Progenitor cell of endocrine pancreas (in vitro differentiated cells): ENCODE measurements around the gene KLF1. TPM values are rescaled to one million over a fixed set of nuclear protein-coding genes. Genes with fewer than 3 reads are reported as not detected.
A peak's percentile ranks its signal among the peaks of the same experiment; 100 is the strongest.

Source experiments
- DNase-seq: peaks from one replicate; pipeline ENCODE4 v3.0.0; 2021; ENCODE audit warnings: low spot score; ENCODE audit not compliant: unreplicated experiment
- H3K27ac Mint-ChIP-seq: 2 replicates; pipeline ENCODE4 v1.8.0; 2021; ENCODE audit warnings: mild to moderate bottlenecking, moderate library complexity, mixed read lengths
- H3K27me3 Mint-ChIP-seq: 2 replicates; pipeline ENCODE4 v1.8.0; 2021; ENCODE audit warnings: mixed read lengths
- H3K36me3 Mint-ChIP-seq: 2 replicates; pipeline ENCODE4 v1.8.0; 2022; ENCODE audit warnings: mixed read lengths; ENCODE audit not compliant: insufficient read depth
- H3K4me1 Mint-ChIP-seq: 2 replicates; pipeline ENCODE4 v1.8.0; 2021; ENCODE audit warnings: low read depth, mixed read lengths
- H3K4me3 Mint-ChIP-seq: 2 replicates; pipeline ENCODE4 v1.8.0; 2021; ENCODE audit warnings: low read depth, mild to moderate bottlenecking, moderate library complexity, mixed read lengths
- H3K9me3 Mint-ChIP-seq: 2 replicates; pipeline ENCODE4 v1.8.0; 2021; ENCODE audit warnings: low read depth, mixed read lengths
- total RNA-seq: library from RNA; stranded (reverse); gene quantifications from 2 replicates; pipeline ENCODE4 v1.2.1, GENCODE V29; 2021
- TF ChIP-seq, protein P1 (sequence below): fragments of 200-600 bp; sonication (generic); IDR thresholded peaks from one replicate; pipeline ENCODE4 v1.5.0; 2021; ENCODE audit warnings: antibody characterized with exemption, mild to moderate bottlenecking; ENCODE audit not compliant: unreplicated experiment

The KLF1 gene
- total RNA-seq, 1 donor from 2014 or later = not detected

GRCh38 chr19:12871681-12872080 is 15.3 kb downstream of the KLF1 start:
- no peak overlapping the region for H3K4me3 Mint-ChIP-seq
- peaks cover 3% of the 10 kb centered on the region for H3K27me3 Mint-ChIP-seq
- TF ChIP-seq, protein P1, sequence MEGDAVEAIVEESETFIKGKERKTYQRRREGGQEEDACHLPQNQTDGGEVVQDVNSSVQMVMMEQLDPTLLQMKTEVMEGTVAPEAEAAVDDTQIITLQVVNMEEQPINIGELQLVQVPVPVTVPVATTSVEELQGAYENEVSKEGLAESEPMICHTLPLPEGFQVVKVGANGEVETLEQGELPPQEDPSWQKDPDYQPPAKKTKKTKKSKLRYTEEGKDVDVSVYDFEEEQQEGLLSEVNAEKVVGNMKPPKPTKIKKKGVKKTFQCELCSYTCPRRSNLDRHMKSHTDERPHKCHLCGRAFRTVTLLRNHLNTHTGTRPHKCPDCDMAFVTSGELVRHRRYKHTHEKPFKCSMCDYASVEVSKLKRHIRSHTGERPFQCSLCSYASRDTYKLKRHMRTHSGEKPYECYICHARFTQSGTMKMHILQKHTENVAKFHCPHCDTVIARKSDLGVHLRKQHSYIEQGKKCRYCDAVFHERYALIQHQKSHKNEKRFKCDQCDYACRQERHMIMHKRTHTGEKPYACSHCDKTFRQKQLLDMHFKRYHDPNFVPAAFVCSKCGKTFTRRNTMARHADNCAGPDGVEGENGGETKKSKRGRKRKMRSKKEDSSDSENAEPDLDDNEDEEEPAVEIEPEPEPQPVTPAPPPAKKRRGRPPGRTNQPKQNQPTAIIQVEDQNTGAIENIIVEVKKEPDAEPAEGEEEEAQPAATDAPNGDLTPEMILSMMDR = no peak
- H3K27ac Mint-ChIP-seq = peak overlapping the region; percentile 47
- peaks cover 2% of the 10 kb centered on the region for H3K4me1 Mint-ChIP-seq
- H3K9me3 Mint-ChIP-seq = peaks cover 8% of the 10 kb centered on the region
- peaks cover 22% of the 10 kb centered on the region for H3K36me3 Mint-ChIP-seq
- no peak for DNase-seq

- TF ChIP-seq, protein P1 = no peak
- no peak overlapping the region for H3K4me3 Mint-ChIP-seq
- H3K36me3 Mint-ChIP-seq = peaks cover 17% of the 10 kb centered on the region
- peaks cover 2% of the 10 kb centered on the region for H3K4me1 Mint-ChIP-seq
- H3K27me3 Mint-ChIP-seq = peaks cover 3% of the 10 kb centered on the region
- DNase-seq = no peak
- H3K27ac Mint-ChIP-seq = no peak overlapping the region
- H3K9me3 Mint-ChIP-seq = peaks cover 8% of the 10 kb centered on the region
These were observed 18.4 kb downstream of the KLF1 start for GRCh38 chr19:12868540-12869112.

DNA sequence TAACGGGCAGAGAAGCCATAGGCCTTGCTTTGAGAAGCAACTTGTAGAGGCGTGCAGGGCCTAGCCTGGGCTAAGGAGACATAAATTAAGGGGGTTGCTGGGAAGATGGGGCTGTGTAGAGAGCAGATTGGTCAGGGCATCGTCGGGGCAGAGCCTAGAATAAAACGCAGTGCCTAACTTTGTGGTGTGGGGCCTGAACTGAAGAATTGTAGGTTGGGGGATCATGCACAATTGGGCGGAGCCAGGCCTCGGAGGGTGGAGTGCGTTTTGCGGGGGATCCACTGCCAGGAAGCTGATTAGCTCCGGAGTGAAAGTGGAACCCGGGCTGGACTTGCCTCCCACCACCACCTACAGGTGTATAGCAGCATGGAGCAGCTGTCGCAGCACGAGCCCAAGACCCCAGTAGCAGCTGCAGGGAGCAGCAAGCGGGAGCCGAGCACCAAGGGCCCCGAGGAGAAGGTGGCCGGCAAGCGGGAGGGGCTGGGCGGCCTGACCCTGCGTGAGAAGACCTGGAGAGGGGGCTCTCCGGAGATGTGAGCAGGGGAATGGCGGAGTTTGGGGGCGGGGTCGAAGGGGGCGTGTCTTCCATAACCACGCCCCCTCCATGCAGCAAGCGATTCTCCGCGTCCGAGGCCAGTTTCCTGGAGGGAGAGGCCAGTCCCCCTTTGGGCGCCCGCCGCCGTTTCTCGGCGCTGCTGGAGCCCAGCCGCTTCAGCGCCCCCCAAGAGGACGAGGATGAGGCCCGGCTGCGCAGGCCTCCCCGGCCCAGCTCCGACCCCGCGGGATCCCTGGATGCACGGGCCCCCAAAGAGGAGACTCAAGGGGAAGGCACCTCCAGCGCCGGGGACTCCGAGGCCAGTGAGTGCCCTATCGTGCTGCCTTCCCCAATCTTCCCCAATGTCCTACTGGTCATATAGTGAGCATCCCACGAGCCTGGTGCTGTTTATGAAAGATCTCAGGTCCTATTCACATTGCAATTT is 19.6 kb downstream of the KLF1 start:
- peaks cover 10% of the 10 kb centered on the region for H3K36me3 Mint-ChIP-seq
- H3K4me3 Mint-ChIP-seq = peak overlapping the region; percentile 63
- peaks cover 3% of the 10 kb centered on the region for H3K27me3 Mint-ChIP-seq
- peaks cover 5% of the 10 kb centered on the region for H3K9me3 Mint-ChIP-seq
- H3K27ac Mint-ChIP-seq = peak overlapping the region; percentile 59
- peak; percentile 76 for DNase-seq
- TF ChIP-seq, protein P1 = peak; percentile 36
- peaks cover 2% of the 10 kb centered on the region for H3K4me1 Mint-ChIP-seq

GRCh38 chr19:12866416-12867119 is 20.4 kb downstream of the KLF1 start:
- H3K27me3 Mint-ChIP-seq = peaks cover 3% of the 10 kb centered on the region
- no peaks in the 10 kb centered on the region for H3K9me3 Mint-ChIP-seq
- H3K4me3 Mint-ChIP-seq = peak overlapping the region; percentile 38
- DNase-seq = no peak
- H3K36me3 Mint-ChIP-seq = peaks cover 3% of the 10 kb centered on the region
- H3K4me1 Mint-ChIP-seq = peaks cover 2% of the 10 kb centered on the region
- peak overlapping the region; percentile 73 for H3K27ac Mint-ChIP-seq
- TF ChIP-seq, protein P1 = no peak
